Coronary artery (tissue), 2 donors: ENCODE results near the gene ATP2A3.

ENCODE experiments used
- DNase-seq: peaks from one replicate; pipeline ENCODE4 v3.0.0-alpha.2; 2017; ENCODE audit warnings: low spot score
- H3K27ac ChIP-seq, 2 donors: fragments of 200-600 bp; sonication (generic); one replicate each; pipeline ENCODE4 v1.5.1; 2016 to 2019
- H3K4me3 ChIP-seq: fragments of 200-600 bp; sonication (generic); 2 replicates; pipeline ENCODE4 v1.5.1; 2016; ENCODE audit warnings: mild to moderate bottlenecking, moderate library complexity
- TF ChIP-seq, protein P1 (sequence below): fragments of 200-600 bp; sonication (generic); IDR thresholded peaks from one replicate; pipeline ENCODE4 v1.5.1; 2019; ENCODE audit warnings: antibody characterized with exemption

ATP2A3 gene

GRCh38 chr17:3964203-3965117, at the start of gene ATP2A3:
TSS of gene ATP2A3 (minus strand) at chr17:3964437. CDS start at chr17:3964291, 146 bp downstream.
- H3K27ac ChIP-seq, result peak within 1 kb of the TSS; percentile 78 to 79
- H3K4me3 ChIP-seq, result peak within 1 kb of the TSS; percentile 77
- TF ChIP-seq, protein P1, sequence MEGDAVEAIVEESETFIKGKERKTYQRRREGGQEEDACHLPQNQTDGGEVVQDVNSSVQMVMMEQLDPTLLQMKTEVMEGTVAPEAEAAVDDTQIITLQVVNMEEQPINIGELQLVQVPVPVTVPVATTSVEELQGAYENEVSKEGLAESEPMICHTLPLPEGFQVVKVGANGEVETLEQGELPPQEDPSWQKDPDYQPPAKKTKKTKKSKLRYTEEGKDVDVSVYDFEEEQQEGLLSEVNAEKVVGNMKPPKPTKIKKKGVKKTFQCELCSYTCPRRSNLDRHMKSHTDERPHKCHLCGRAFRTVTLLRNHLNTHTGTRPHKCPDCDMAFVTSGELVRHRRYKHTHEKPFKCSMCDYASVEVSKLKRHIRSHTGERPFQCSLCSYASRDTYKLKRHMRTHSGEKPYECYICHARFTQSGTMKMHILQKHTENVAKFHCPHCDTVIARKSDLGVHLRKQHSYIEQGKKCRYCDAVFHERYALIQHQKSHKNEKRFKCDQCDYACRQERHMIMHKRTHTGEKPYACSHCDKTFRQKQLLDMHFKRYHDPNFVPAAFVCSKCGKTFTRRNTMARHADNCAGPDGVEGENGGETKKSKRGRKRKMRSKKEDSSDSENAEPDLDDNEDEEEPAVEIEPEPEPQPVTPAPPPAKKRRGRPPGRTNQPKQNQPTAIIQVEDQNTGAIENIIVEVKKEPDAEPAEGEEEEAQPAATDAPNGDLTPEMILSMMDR, result no peak
- no peak for DNase-seq

DNA sequence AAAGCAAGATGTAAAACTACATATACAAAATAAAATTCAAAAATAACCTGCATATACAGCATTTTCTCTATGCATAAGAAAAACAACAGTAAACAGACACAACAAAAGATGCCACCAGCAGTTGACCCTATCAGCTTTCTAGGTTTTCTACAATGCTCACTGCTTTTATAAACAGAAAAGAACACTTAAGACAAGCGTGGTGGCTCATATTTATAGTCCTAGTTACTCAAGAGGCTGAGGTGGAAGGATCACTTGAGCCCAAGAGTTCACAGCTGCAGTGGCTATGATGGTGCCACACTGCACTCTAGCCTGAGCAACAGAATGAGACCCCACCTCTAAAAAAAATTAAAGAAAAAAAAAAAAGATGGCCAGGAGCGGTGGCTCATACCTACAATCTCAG, 46.5 kb upstream of the ATP2A3 start:
- DNase-seq, result no peak
- Histone ChIP-seq H3K4me3 (no peak overlapping the region), H3K27ac (no peak overlapping the region)
- TF ChIP-seq, protein P1, result no peak

- no peak for DNase-seq
- TF ChIP-seq, protein P1, result no peak
- H3K27ac ChIP-seq, result peak overlapping the region; percentile 60 to 83
- no peak overlapping the region for H3K4me3 ChIP-seq
Measured at GRCh38 chr17:4009186-4009785, 45.0 kb upstream of the ATP2A3 start.

DNA sequence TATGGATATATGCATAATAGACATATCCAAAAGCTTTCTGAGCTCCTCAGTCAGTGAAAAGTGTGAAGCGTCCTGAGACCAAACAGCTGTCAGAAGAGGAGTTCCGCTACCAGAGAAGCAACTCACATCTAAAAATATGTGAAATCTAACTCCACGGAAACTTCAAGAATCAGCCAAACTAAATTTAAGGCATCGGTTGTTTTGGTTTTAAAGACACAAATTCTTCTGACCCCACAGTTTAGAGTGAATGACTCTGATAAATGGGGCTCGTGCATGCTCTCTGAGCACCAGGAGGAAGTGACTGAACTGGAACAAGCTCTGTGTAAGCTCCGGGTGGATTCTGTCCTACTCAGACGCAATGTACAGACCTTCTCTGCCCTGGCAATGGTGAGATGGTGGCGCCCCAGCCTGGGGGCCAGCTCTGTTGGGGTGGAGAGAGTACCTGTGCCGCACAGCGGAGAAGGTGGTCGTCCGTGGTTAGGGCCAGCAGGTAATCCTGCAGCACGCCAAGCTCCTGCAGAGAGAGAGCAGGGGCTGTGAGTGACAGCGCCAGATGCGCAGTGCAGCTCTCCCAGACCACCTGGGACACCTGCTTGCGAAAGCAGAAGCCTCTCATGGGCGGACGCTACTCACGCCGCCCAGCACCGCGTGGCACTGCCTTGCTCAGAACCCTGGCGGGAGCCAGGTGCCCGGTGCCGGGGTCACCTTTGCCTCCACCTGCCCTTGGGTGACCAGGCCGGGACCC, 44.4 kb upstream of the ATP2A3 start:
- peak overlapping the region; percentile 60 to 83 for H3K27ac ChIP-seq
- no peak overlapping the region for H3K4me3 ChIP-seq
- no peak for DNase-seq
- TF ChIP-seq, protein P1, result no peak

DNA sequence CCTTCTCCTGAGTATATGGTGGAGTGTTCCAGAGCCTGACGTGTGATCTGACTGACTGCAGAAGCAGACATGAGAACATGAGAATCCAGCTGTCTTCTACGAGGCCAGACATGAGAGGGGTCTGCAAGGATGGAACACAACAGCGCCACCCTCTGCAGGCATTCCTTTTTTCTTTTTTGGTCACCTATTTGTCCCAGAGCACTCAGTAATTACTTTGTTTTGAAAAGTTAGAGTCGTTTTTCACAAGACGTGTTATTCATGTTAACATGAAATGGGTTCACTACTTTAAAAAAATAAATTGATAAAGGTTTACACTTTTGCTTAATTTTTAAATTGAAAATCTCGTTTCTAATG, 43.8 kb upstream of the ATP2A3 start:
- TF ChIP-seq, protein P1, result no peak
- Histone ChIP-seq H3K4me3 (no peak overlapping the region), H3K27ac (peak overlapping the region; percentile 56 to 60)
- DNase-seq, result no peak

DNA sequence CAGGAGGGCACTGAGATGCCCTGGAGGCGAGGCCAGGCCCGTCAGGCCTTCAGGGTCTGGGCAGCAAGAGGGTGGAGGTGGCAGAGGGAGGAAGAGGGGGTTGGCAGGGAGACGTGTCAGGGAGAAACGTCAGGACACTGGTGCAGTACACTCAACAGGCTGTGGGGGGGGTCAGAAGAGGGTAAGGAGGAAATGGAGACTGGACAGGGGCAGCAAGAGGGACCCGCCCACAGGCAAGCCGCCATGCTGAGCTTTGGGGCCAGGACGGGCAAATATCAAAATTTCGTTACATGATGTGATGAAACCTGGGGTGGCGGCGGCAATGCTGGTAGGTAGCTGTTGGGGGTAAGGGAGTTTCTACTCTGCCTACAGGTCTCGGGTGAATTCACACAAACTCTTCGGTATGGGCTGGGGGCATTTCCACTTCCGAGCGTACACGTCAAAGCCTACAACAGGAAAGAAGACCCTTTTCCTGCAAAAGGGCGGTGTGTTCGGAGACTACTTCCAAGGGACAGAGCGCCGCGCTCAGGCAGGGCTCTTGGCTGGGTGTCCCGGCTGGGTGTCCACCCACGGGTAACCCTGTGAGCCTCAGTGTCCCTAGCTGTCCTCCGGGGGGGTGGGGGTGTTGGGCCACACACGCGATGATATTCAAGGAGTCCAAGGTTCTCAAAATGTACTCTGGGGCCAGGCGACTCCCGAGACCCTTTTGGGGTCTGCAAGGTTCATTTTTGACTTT, 43.3 kb upstream of the ATP2A3 start:
- H3K4me3 ChIP-seq, result no peak overlapping the region
- DNase-seq, result no peak
- TF ChIP-seq, protein P1, result no peak
- peak overlapping the region; percentile 56 to 60 for H3K27ac ChIP-seq
